Esophagus (tissue), 2 donors: ENCODE measurements around the gene GSTA5. TPM values are rescaled to one million over a fixed set of nuclear protein-coding genes. Genes with fewer than 3 reads are reported as not detected.

Experiments used
- polyA plus RNA-seq, 2 donors: library from polyadenylated mRNA; stranded (reverse); fragments of 200-250 nt; gene quantifications; one replicate each; pipeline ENCODE4 v1.2.3, GENCODE V29; 2013
- donor health status: healthy with polysubstance abuse.
- donor health status: Bipolar disorder and iron deficiency.

The GSTA5 gene
- polyA plus RNA-seq, 2 donors: not detected

Other genes with a start within 250 kb of the GSTA5 start
- 10 to 100 TPM; 30.8 to 43.2 TPM for gene TMEM14A, start 169.7 kb downstream of the GSTA5 start, polyA plus RNA-seq
- not detected for gene GSTA2, start 77.3 kb downstream of the GSTA5 start, polyA plus RNA-seq
- gene GSTA1, start 37.0 kb downstream of the GSTA5 start, polyA plus RNA-seq: 1 to 10 TPM; 2.4 to 3.1 TPM
- gene GSTA3, start 68.9 kb upstream of the GSTA5 start, polyA plus RNA-seq: under 1 TPM in 1 of 2 donors, not detected in 1; 0.13 TPM
- 10 to 100 TPM; 41.8 to 62.0 TPM for gene GSTA4, start 154.5 kb upstream of the GSTA5 start, polyA plus RNA-seq
- 1 to 10 TPM; 4.2 to 5.1 TPM for gene CILK1, start 221.0 kb upstream of the GSTA5 start, polyA plus RNA-seq
- gene FBXO9, start 224.6 kb upstream of the GSTA5 start, polyA plus RNA-seq: 10 to 100 TPM; 14.3 to 43.1 TPM